IMR-90 (cell line): Measurements from ENCODE around the gene MCFD2. TPM values are rescaled to one million over a fixed set of nuclear protein-coding genes. Genes with fewer than 3 reads are reported as not detected.

Experiments
- ATAC-seq: fragments of 200-7000 bp; cut with Tn5 transposase; 2 replicates; pipeline ENCODE4 v1.9.1; 2020; ENCODE audit warnings: low read depth, mild to moderate bottlenecking, moderate library complexity
- BruUV-seq: library from RNA; stranded (reverse); fragments of 400-500 nt; replicated peaks from 2 replicates; lab custom pipeline; 2021; lab: Mats Ljungman, UMichigan
- CTCF ChIA-PET: fragments of 300-600 bp; formaldehyde crosslinking; extraction: SDS; loops from one replicate; lab custom pipeline; 2021; ENCODE audit warnings: antibody characterized with exemption; lab: Yijun Ruan, JAX
- POLR2A ChIA-PET: fragments of 300-600 bp; sonication (Branson Sonifier 250); formaldehyde crosslinking; loops from one replicate; lab custom pipeline; 2022; ENCODE audit warnings: antibody characterized with exemption; ENCODE audit not compliant: unreplicated experiment; lab: Charles Lee
- DNase-seq: peaks from one replicate; pipeline ENCODE4 v3.0.0; 2013
- H2AFZ ChIP-seq: replicated peaks from 2 replicates; pipeline ENCODE3; 2013; ENCODE audit warnings: low read length, mild to moderate bottlenecking; ENCODE audit not compliant: poor library complexity
- H2AK5ac ChIP-seq: 2 replicates; pipeline ENCODE4 v1.6.1; 2013; ENCODE audit warnings: low read depth, low read length, inconsistent platforms
- H2AK9ac ChIP-seq: replicated peaks from 2 replicates; pipeline ENCODE3; 2013; ENCODE audit warnings: mild to moderate bottlenecking, low read depth, low read length, moderate library complexity; ENCODE audit not compliant: poor library complexity
- H2BK120ac ChIP-seq: 2 replicates; pipeline ENCODE4 v1.6.1; 2013; ENCODE audit warnings: low read depth, low read length, inconsistent platforms
- H2BK15ac ChIP-seq: 3 replicates; pipeline ENCODE4 v1.6.1; 2013; ENCODE audit warnings: low read depth, low read length, inconsistent platforms
- H2BK20ac ChIP-seq: 2 replicates; pipeline ENCODE4 v1.6.1; 2013; ENCODE audit warnings: low read depth, mild to moderate bottlenecking, inconsistent platforms, low read length, moderate library complexity
- H2BK5ac ChIP-seq: 2 replicates; pipeline ENCODE4 v1.6.1; 2013; ENCODE audit warnings: mild to moderate bottlenecking, low read depth, low read length, inconsistent platforms; ENCODE audit not compliant: poor library complexity, severe bottlenecking
- H3K14ac ChIP-seq: replicated peaks from 2 replicates; pipeline ENCODE4 v1.6.1; 2013; ENCODE audit warnings: low read depth, low read length, inconsistent platforms
- H3K18ac ChIP-seq: 2 replicates; pipeline ENCODE4 v1.6.1; 2013; ENCODE audit warnings: low read depth, low read length, control low read depth
- H3K23ac ChIP-seq: 2 replicates; pipeline ENCODE4 v1.6.1; 2013; ENCODE audit warnings: low read depth, low read length, inconsistent platforms
- H3K27ac ChIP-seq: 2 replicates; pipeline ENCODE4 v1.5.1; 2013; ENCODE audit warnings: mild to moderate bottlenecking, control low read depth, low read length; ENCODE audit not compliant: insufficient read depth
- H3K27me3 ChIP-seq: 2 replicates; pipeline ENCODE4 v1.6.1; 2013; ENCODE audit warnings: low read length; ENCODE audit not compliant: control insufficient read depth, insufficient read depth
- H3K36me3 ChIP-seq: 2 replicates; pipeline ENCODE4 v1.6.1; 2013; ENCODE audit warnings: low read length, mixed read lengths; ENCODE audit not compliant: control insufficient read depth, insufficient read depth
- H3K4ac ChIP-seq: 2 replicates; pipeline ENCODE4 v1.6.1; 2013; ENCODE audit warnings: low read depth, low read length, inconsistent platforms
- H3K4me1 ChIP-seq: 2 replicates; pipeline ENCODE4 v1.6.1; 2013; ENCODE audit warnings: low read length, mixed read lengths; ENCODE audit not compliant: control insufficient read depth, insufficient read depth
- H3K4me2 ChIP-seq: 2 replicates; pipeline ENCODE4 v1.6.1; 2013; ENCODE audit warnings: low read depth, mild to moderate bottlenecking, control low read depth, low read length, moderate library complexity
- H3K4me3 ChIP-seq: 2 replicates; pipeline ENCODE4 v1.5.1; 2013; ENCODE audit warnings: low read depth, mild to moderate bottlenecking, control low read depth, low read length, moderate library complexity; ENCODE audit not compliant: insufficient read depth
- H3K56ac ChIP-seq: 2 replicates; pipeline ENCODE4 v1.6.1; 2013; ENCODE audit warnings: low read length, inconsistent platforms; ENCODE audit not compliant: insufficient read depth; ENCODE audit errors: extremely low read depth
- H3K79me1 ChIP-seq, 2 experiments: 2 replicates each; pipeline ENCODE4 v1.6.1; 2013; ENCODE audit warnings: low read length in 2 of 2, inconsistent platforms in 1 of 2, low read depth in 1 of 2
- H3K9ac ChIP-seq: 2 replicates; pipeline ENCODE4 v1.6.1; 2013; ENCODE audit warnings: low read depth, low read length, control low read depth
- H3K9me1 ChIP-seq: 2 replicates; pipeline ENCODE4 v1.6.1; 2013; ENCODE audit warnings: low read length, inconsistent platforms; ENCODE audit not compliant: insufficient read depth
- H3K9me3 ChIP-seq: 2 replicates; pipeline ENCODE4 v1.6.1; 2013; ENCODE audit warnings: low read length; ENCODE audit not compliant: control insufficient read depth, insufficient read depth
- H4K20me1 ChIP-seq: 2 replicates; pipeline ENCODE4 v1.6.1; 2013; ENCODE audit warnings: low read length, inconsistent platforms; ENCODE audit not compliant: insufficient read depth
- H4K5ac ChIP-seq: 2 replicates; pipeline ENCODE4 v1.6.1; 2013; ENCODE audit warnings: mild to moderate bottlenecking, low read depth, low read length, control low read depth
- H4K8ac ChIP-seq, 2 experiments: 2 replicates each; pipeline ENCODE4 v1.6.1; 2013; ENCODE audit warnings: low read depth in 2 of 2, low read length in 2 of 2, control low read depth in 1 of 2, inconsistent platforms in 1 of 2
- H4K91ac ChIP-seq: 2 replicates; pipeline ENCODE4 v1.6.1; 2013; ENCODE audit warnings: low read depth, low read length, inconsistent platforms; ENCODE audit not compliant: insufficient read depth
- BHLHE40 ChIP-seq: fragments of 150-350 bp; IDR thresholded peaks from 2 replicates; pipeline ENCODE4 v1.6.1; 2016; ENCODE audit warnings: mild to moderate bottlenecking, low read depth, low read length
- CEBPB ChIP-seq: IDR thresholded peaks from 2 replicates; pipeline ENCODE4 v1.6.1; 2012; ENCODE audit warnings: low read depth, low read length, improper control_type of control experiment
- CHD1 ChIP-seq: IDR thresholded peaks from 2 replicates; pipeline ENCODE4 v1.6.1; 2012; ENCODE audit warnings: low read depth, low read length, improper control_type of control experiment
- FOS ChIP-seq: fragments of 150-350 bp; IDR thresholded peaks from 2 replicates; pipeline ENCODE4 v1.6.1; 2016; ENCODE audit warnings: low read depth, low read length
- MAZ ChIP-seq: IDR thresholded peaks from 2 replicates; pipeline ENCODE4 v1.6.1; 2012; ENCODE audit warnings: low read depth, mild to moderate bottlenecking, low read length, improper control_type of control experiment, moderate library complexity, borderline replicate concordance
- MXI1 ChIP-seq: IDR thresholded peaks from 2 replicates; pipeline ENCODE4 v1.6.1; 2012; ENCODE audit warnings: low read depth, mild to moderate bottlenecking, low read length, moderate library complexity, borderline replicate concordance
- NFE2L2 ChIP-seq: fragments of 150-350 bp; IDR thresholded peaks from 2 replicates; pipeline ENCODE4 v1.6.1; 2016; ENCODE audit warnings: low read depth, mild to moderate bottlenecking, low read length
- RCOR1 ChIP-seq: IDR thresholded peaks from 2 replicates; pipeline ENCODE4 v1.6.1; 2012; ENCODE audit warnings: mild to moderate bottlenecking, low read length, improper control_type of control experiment; ENCODE audit not compliant: insufficient replicate concordance
- RFX5 ChIP-seq: IDR thresholded peaks from 2 replicates; pipeline ENCODE4 v1.8.0; 2012; ENCODE audit warnings: low read depth, mild to moderate bottlenecking, low read length, moderate library complexity
- SMC3 ChIP-seq: fragments of 150-350 bp; IDR thresholded peaks from 2 replicates; pipeline ENCODE4 v1.6.1; 2016; ENCODE audit warnings: low read depth, mild to moderate bottlenecking, antibody characterized with exemption, low read length, moderate library complexity
- WGBS, 2 experiments: methylation state at CpG; one replicate each; pipeline versions ENCODE4 v1.1.5 to v1.1.7; 2013; ENCODE audit warnings: missing lambda C conversion rate in 2 of 2; ENCODE audit not compliant: insufficient read length in 1 of 2; ENCODE audit errors: extremely low coverage in 2 of 2; 5-methylcytosine and 5-hydroxymethylcytosine counted together
- dilution Hi-C: fragments of 300-500 bp; cut with HindIII; formaldehyde crosslinking; loops from one replicate; pipeline ENCODE4 v1.14.3; 2018; ENCODE audit warnings: low sequenced_read_pairs; ENCODE audit not compliant: unreplicated experiment
- in situ Hi-C: fragments of 300-500 bp; cut with MboI; formaldehyde crosslinking; loops from 3 replicates; pipeline ENCODE4 v1.14.3; 2019; ENCODE audit warnings: low sequenced_read_pairs, inconsistent platforms, mixed read lengths
- intact Hi-C: fragments of 100-400 bp; cut with micrococcal nuclease; formaldehyde crosslinking; loops from 2 replicates; pipeline ENCODE4 v1.10.0; 2022
- polyA plus RNA-seq, 3 experiments: library from polyadenylated mRNA; depleted of rRNA; stranded (reverse); fragments of >200 nt; gene quantifications; 2 replicates each; pipeline ENCODE4 v1.2.3, GENCODE V29; 2012; ENCODE audit warnings: low replicate concordance in 1 of 3
- total RNA-seq: library from RNA; depleted of rRNA; stranded (reverse); fragments of >200 nt; gene quantifications from 2 replicates; pipeline ENCODE4 v1.2.3, GENCODE V29; 2012
- TF ChIP-seq, protein P1 (sequence below): conservative IDR thresholded peaks from 2 replicates; pipeline ENCODE4 v1.5.1; 2012; ENCODE audit warnings: mild to moderate bottlenecking, low read depth, low read length, improper control_type of control experiment
- TF ChIP-seq, protein P2 (sequence below): fragments of 150-350 bp; IDR thresholded peaks from 2 replicates; pipeline ENCODE4 v1.6.1; 2017; ENCODE audit warnings: mild to moderate bottlenecking, antibody characterized with exemption, low read length, low read depth

MCFD2 gene
- total and polyA plus RNA-seq, 2 of the 4 experiments (the other 2 are of a cell fraction): 145 to 177 TPM

DNA sequence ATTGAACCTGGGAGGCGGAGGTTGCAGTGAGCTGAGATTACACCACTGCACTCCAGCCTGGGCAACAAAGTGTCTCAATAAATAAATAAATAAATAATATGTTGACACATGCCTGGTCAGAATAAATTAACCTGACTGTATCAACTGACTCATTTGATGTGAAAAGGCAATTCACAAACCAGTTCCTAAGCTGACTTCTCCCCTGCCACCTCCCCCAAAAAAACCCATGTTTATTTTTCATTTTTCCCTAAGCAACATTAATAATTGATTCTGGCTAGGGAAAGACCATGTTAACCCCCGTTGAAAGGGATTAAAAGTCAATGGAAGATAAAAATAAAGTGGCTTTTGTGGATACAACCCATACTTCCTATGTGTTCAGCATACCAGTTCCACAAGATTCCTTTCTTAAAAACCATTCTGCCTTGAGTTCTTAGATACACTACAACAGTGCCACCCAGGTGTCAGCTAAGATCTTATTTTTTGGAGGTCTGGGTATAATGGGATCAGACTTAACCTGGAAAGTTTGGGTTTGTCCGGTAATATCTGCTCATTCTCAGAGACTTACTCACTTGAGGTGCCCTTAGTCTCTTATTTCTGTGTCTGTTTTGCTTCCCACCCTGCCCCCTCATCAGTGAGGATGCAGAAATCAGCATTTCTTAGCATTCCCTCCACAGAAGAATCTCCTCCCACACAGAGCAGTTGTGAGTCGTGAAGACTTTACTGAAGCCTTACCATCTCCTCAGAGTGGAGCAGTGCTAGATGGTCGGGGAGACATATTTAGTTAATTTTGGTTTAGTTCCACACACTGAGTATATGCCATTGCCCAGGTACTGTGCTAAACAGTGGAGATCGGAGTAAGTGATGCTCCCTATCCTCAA, 10.1 kb upstream of the MCFD2 start:
- Histone ChIP-seq H3K9me1 (no peaks in the 10 kb centered on the region), H3K56ac (no peak overlapping the region), H2BK15ac (no peak overlapping the region), H3K4me2 (no peak overlapping the region), H2AFZ (no peak overlapping the region), H4K91ac (no peak overlapping the region), H2BK120ac (no peak overlapping the region), H3K23ac (no peak overlapping the region), H2AK9ac (no peak overlapping the region), H3K9me3 (peaks cover 15% of the 10 kb centered on the region), H3K9ac (no peak overlapping the region), H4K8ac (no peak overlapping the region), H4K5ac (no peak overlapping the region), H3K4me3 (no peak overlapping the region), H3K27me3 (no peaks in the 10 kb centered on the region), H3K18ac (no peak overlapping the region), H4K20me1 (no peaks in the 10 kb centered on the region), H2BK20ac (no peak overlapping the region), H3K4ac (no peak overlapping the region), H3K36me3 (0 out of 2 replicates have a peak, but pooled peaks cover 3% of the 10 kb centered on the region), H3K14ac (no peak overlapping the region), H2AK5ac (no peak overlapping the region), H2BK5ac (no peak overlapping the region), H3K4me1 (no peaks in the 10 kb centered on the region; the same call in 1 of the 2 replicates), H3K27ac (no peak overlapping the region), H3K79me1 (peaks cover 4 to 6% of the 10 kb centered on the region in 2 experiments; a peak in 2 of 4 replicates)
- ATAC-seq: no peak
- ChIA-PET CTCF (no interaction called here), POLR2A (no interaction called here)
- intact Hi-C loops (no loop called here), dilution Hi-C loops (no loop called here), in situ Hi-C loops (no loop called here)
- WGBS, 2 experiments: no CpG with 5 or more reads among the region's 6 CpGs
- no peak for DNase-seq
- no TSS peak for BruUV-seq
- TF ChIP-seq, protein P1, sequence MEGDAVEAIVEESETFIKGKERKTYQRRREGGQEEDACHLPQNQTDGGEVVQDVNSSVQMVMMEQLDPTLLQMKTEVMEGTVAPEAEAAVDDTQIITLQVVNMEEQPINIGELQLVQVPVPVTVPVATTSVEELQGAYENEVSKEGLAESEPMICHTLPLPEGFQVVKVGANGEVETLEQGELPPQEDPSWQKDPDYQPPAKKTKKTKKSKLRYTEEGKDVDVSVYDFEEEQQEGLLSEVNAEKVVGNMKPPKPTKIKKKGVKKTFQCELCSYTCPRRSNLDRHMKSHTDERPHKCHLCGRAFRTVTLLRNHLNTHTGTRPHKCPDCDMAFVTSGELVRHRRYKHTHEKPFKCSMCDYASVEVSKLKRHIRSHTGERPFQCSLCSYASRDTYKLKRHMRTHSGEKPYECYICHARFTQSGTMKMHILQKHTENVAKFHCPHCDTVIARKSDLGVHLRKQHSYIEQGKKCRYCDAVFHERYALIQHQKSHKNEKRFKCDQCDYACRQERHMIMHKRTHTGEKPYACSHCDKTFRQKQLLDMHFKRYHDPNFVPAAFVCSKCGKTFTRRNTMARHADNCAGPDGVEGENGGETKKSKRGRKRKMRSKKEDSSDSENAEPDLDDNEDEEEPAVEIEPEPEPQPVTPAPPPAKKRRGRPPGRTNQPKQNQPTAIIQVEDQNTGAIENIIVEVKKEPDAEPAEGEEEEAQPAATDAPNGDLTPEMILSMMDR: no peak
- TF ChIP-seq CHD1 (no peak), CEBPB (no peak), MAZ (no peak), NFE2L2 (no peak), SMC3 (no peak), RCOR1 (no peak), MXI1 (no peak), RFX5 (no peak), BHLHE40 (no peak), FOS (no peak)
- TF ChIP-seq, protein P2, sequence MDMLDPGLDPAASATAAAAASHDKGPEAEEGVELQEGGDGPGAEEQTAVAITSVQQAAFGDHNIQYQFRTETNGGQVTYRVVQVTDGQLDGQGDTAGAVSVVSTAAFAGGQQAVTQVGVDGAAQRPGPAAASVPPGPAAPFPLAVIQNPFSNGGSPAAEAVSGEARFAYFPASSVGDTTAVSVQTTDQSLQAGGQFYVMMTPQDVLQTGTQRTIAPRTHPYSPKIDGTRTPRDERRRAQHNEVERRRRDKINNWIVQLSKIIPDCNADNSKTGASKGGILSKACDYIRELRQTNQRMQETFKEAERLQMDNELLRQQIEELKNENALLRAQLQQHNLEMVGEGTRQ: no peak
